Kidney (tissue), 14 donors: ENCODE data around the gene ZNF280D. TPM values are rescaled to one million over a fixed set of nuclear protein-coding genes. Genes with fewer than 3 reads are reported as not detected.
A peak's percentile ranks its signal among the peaks of the same experiment; 100 is the strongest.

Experiments used
- DNase-seq, 5 donors: peaks; one replicate each; pipeline ENCODE4 v3.0.0-alpha.2; 2013 to 2020
- FAIRE-seq: peaks from 2 replicates; lab custom pipeline; 2012; peaks lifted over from hg19 to GRCh38; lab: Jason Lieb, UNC
- H3K27ac ChIP-seq, 2 donors: one replicate each; pipeline ENCODE4 v1.7.0; 2013; ENCODE audit warnings: low read depth in 2 of 2, low read length in 2 of 2, inconsistent platforms in 1 of 2
- H3K27me3 ChIP-seq: one replicate; pipeline ENCODE4 v1.7.1; 2013; ENCODE audit warnings: low read length, inconsistent platforms; ENCODE audit not compliant: control insufficient read depth, insufficient read depth
- H3K36me3 ChIP-seq, 3 donors: one replicate each; pipeline versions ENCODE4 v1.7.0 to v1.7.1; 2013; ENCODE audit warnings: low read length in 3 of 3, control low read depth in 1 of 3, inconsistent platforms in 1 of 3; ENCODE audit not compliant: insufficient read depth in 3 of 3, control insufficient read depth in 2 of 3
- H3K4me1 ChIP-seq, 3 donors: one replicate each; pipeline versions ENCODE4 v1.7.0 to v1.7.1; 2013; ENCODE audit warnings: low read length in 3 of 3, inconsistent platforms in 1 of 3, low read depth in 1 of 3; ENCODE audit not compliant: control insufficient read depth in 2 of 3, insufficient read depth in 2 of 3
- H3K4me3 ChIP-seq, 3 donors: one replicate each; pipeline versions ENCODE4 v1.7.0 to v1.8.1; 2013; ENCODE audit warnings: low read length in 3 of 3, control low read depth in 1 of 3, inconsistent platforms in 1 of 3
- H3K9ac ChIP-seq, 3 donors: one replicate each; pipeline versions ENCODE4 v1.7.0 to v1.7.1; 2013; ENCODE audit warnings: low read length in 3 of 3, control low read depth in 1 of 3, inconsistent platforms in 1 of 3
- H3K9me3 ChIP-seq, 3 donors: one replicate each; pipeline versions ENCODE4 v1.7.0 to v1.7.1; 2013; ENCODE audit warnings: low read length in 3 of 3, control low read depth in 1 of 3, inconsistent platforms in 1 of 3; ENCODE audit not compliant: control insufficient read depth in 2 of 3, insufficient read depth in 1 of 3
- intact Hi-C: fragments of 100-400 bp; cut with DNase I; formaldehyde crosslinking; loops from one replicate; pipeline ENCODE4 v1.11.1; 2022
- polyA plus RNA-seq: library from polyadenylated mRNA; stranded (reverse); fragments of 350-450 nt; fragmentation: Illumina TruSeq; extraction: RNeasy Lipid Tissue Mini Kit (QIAGEN cat#74804); gene quantifications from one replicate; pipeline ENCODE4 v1.2.3, GENCODE V29; 2014; ENCODE audit warnings: low read depth, low replicate concordance; ENCODE audit not compliant: insufficient read depth
- total RNA-seq: library from RNA; stranded (reverse); fragmentation: NEBNext Ultra II Directional; extraction: Animal tissue kit (Norgen Biotek cat#: 25700); gene quantifications from one replicate; pipeline ENCODE4 v1.2.1, GENCODE V29; 2021
- TF ChIP-seq, protein P1 (sequence below): IDR thresholded peaks from 3 replicates; pipeline ENCODE4 v1.5.1; 2012; ENCODE audit warnings: mild to moderate bottlenecking, moderate library complexity, borderline replicate concordance; ENCODE audit not compliant: insufficient read depth; ENCODE audit errors: extremely low read depth
- donor health status: control.
- donor health status: control.
- donor health status: control.
- donor health status: control.
- donor health status: control.
- donor health status: DM: yes; HTN: yes; CAD: no.
- donor health status: Normal renal cell carcinoma (clear cell type).

Gene ZNF280D
- total and polyA plus RNA-seq, 2 donors from 2014 or later = 13.7 to 50.0 TPM

GRCh38 chr15:56739474-56739873 is 6.2 kb upstream of the ZNF280D start:
- Histone ChIP-seq H3K4me1 (no peaks in the 10 kb centered on the region), H3K27me3 (no peaks in the 10 kb centered on the region), H3K9me3 (no peaks in the 10 kb centered on the region), H3K36me3 (no peaks in the 10 kb centered on the region), H3K4me3 (no peak overlapping the region), H3K27ac (no peak overlapping the region), H3K9ac (no peak overlapping the region)
- intact Hi-C loops = no loop called here
- FAIRE-seq (no peak), DNase-seq (no peak)
- TF ChIP-seq, protein P1, sequence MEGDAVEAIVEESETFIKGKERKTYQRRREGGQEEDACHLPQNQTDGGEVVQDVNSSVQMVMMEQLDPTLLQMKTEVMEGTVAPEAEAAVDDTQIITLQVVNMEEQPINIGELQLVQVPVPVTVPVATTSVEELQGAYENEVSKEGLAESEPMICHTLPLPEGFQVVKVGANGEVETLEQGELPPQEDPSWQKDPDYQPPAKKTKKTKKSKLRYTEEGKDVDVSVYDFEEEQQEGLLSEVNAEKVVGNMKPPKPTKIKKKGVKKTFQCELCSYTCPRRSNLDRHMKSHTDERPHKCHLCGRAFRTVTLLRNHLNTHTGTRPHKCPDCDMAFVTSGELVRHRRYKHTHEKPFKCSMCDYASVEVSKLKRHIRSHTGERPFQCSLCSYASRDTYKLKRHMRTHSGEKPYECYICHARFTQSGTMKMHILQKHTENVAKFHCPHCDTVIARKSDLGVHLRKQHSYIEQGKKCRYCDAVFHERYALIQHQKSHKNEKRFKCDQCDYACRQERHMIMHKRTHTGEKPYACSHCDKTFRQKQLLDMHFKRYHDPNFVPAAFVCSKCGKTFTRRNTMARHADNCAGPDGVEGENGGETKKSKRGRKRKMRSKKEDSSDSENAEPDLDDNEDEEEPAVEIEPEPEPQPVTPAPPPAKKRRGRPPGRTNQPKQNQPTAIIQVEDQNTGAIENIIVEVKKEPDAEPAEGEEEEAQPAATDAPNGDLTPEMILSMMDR = no peak

GRCh38 chr15:56737791-56738190 is 4.5 kb upstream of the ZNF280D start:
- intact Hi-C loops = no loop called here
- peak in 3 of 5 donors; percentile 18 to 75 (median 72) for DNase-seq
- H3K4me3 ChIP-seq = no peak overlapping the region
- no peaks in the 10 kb centered on the region for H3K9me3 ChIP-seq
- FAIRE-seq = no peak
- no peaks in the 10 kb centered on the region for H3K36me3 ChIP-seq
- H3K9ac ChIP-seq = no peak overlapping the region
- H3K4me1 ChIP-seq = peaks cover 0 to 3% (median 0%) of the 10 kb centered on the region in 3 donors
- peak overlapping the region in 1 of 2 donors; percentile 43 for H3K27ac ChIP-seq
- no peaks in the 10 kb centered on the region for H3K27me3 ChIP-seq
- TF ChIP-seq, protein P1 = no peak

GRCh38 chr15:56736881-56737707 is 3.8 kb upstream of the ZNF280D start:
- FAIRE-seq (no peak), DNase-seq (peak in 2 of 5 donors; percentile 26 to 58)
- H3K9me3 ChIP-seq = no peaks in the 10 kb centered on the region
- H3K4me3 ChIP-seq = no peak overlapping the region
- H3K9ac ChIP-seq = no peak overlapping the region
- TF ChIP-seq, protein P1 = no peak
- H3K27me3 ChIP-seq = no peaks in the 10 kb centered on the region
- peak overlapping the region in 1 of 2 donors; percentile 43 for H3K27ac ChIP-seq
- H3K4me1 ChIP-seq = peaks cover 2 to 5% (median 3%) of the 10 kb centered on the region in 3 donors
- intact Hi-C loops = no loop called here
- no peaks in the 10 kb centered on the region for H3K36me3 ChIP-seq
